ENCODE measurements around the gene CNPY2. TPM values are rescaled to one million over a fixed set of nuclear protein-coding genes. Genes with fewer than 3 reads are reported as not detected.

CNPY2 gene
- total RNA-seq, 2 donors from 2014 or later = 183 to 198 TPM

DNA sequence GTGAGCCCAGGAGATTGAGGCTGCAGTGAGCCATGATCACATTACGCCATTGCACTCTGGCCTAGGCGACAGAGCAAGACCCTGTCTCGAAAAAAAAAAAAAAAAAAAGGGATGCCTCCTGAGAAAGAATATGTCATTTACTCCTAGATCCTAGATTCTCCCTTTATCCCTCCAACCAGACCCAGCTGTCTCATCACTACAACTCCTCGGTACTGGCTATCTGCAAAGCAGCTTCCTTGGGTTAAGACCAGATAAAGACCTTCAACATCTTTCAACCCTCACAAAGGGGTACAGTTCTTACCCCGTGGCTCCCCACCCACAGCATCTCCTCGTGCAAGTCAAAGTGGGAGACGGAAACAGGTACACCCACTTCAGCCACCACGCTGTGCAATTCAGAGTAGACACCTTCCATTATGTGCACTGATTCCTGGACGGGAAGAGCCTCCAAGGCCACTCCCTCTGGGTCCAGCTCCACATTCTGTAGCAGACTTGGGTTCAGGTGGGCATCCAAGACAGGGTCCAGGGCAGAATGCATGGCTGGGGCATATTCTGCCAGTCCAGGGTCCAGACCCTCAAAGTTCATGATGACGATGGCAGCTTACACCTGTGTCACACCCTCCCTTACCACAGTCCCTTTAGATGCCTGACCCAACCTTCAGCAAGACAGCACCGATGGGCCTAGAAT lies 16.9 kb upstream of the CNPY2 start:
- peak overlapping the region; percentile 91 for H3K4me3 ChIP-seq (ENCODE audit: low read length)
- H3K4me1 ChIP-seq (ENCODE audit: control insufficient read depth, insufficient read depth, low read length) = no peaks in the 10 kb centered on the region
- H3K4me3 Mint-ChIP-seq = peak overlapping the region; percentile 82
- H3K27ac Mint-ChIP-seq = peak overlapping the region; percentile 99
- H3K36me3 Mint-ChIP-seq (ENCODE audit: low read depth) = peaks cover 3% of the 10 kb centered on the region
- peaks cover 11% of the 10 kb centered on the region for H3K4me1 Mint-ChIP-seq
- H3K9me3 ChIP-seq (ENCODE audit: control insufficient read depth, low read length) = no peaks in the 10 kb centered on the region
- TF ChIP-seq CTCF (conservative IDR thresholded peaks at IDR 0.05) = no peak
- H3K36me3 ChIP-seq (ENCODE audit: control insufficient read depth, insufficient read depth, low read length) = no peaks in the 10 kb centered on the region
- H3K9ac ChIP-seq (ENCODE audit: extremely low read depth, low read length, poor library complexity, severe bottlenecking) = no peak overlapping the region
- H3K27me3 ChIP-seq (ENCODE audit: control insufficient read depth, insufficient read depth, low read length, poor library complexity, severe bottlenecking) = no peaks in the 10 kb centered on the region
- no peak overlapping the region for H3K27ac ChIP-seq (ENCODE audit: low read depth, low read length)
- H3K9me3 Mint-ChIP-seq = no peaks in the 10 kb centered on the region
- no peaks in the 10 kb centered on the region for H3K27me3 Mint-ChIP-seq (ENCODE audit: insufficient read depth)
- DNase-seq = no peak
- WGBS, 2 experiments (ENCODE audit: insufficient coverage in 1 of 2, insufficient read length in 1 of 2) = 90 to 97% methylated on average over 7 to 10 of the region's 11 CpGs

DNA sequence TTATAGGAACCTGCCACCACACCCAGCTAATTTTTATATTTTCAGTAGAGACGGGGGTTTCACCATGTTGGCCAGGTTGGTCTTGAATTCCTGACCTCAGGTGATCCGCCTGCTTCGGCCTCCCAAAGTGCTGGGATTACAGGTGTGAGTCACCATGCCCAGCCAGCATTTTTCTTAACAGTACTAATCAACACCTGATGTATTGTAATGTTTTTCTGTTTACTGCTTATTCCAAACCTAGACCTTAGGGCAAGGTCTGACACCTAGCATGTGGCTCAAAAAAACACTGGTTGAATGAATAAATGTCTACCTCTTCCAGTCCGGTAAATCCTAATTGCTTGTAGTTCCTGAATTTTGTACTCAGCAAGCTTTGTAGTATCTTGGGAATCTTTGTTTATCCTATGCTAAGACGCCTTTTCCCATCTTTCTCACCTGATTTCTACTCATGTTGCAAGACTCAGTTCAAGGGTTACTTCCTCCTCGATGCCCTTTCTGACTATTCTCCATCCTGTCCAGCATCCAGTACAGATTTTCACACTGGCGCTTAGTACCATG lies 15.2 kb upstream of the CNPY2 start:
- no peaks in the 10 kb centered on the region for H3K9me3 Mint-ChIP-seq
- no peak for DNase-seq
- Histone ChIP-seq H3K27ac (ENCODE audit: low read depth, low read length) (no peak overlapping the region), H3K4me1 (ENCODE audit: control insufficient read depth, insufficient read depth, low read length) (no peaks in the 10 kb centered on the region), H3K9ac (ENCODE audit: extremely low read depth, low read length, poor library complexity, severe bottlenecking) (no peak overlapping the region), H3K36me3 (ENCODE audit: control insufficient read depth, insufficient read depth, low read length) (no peaks in the 10 kb centered on the region), H3K9me3 (ENCODE audit: control insufficient read depth, low read length) (no peaks in the 10 kb centered on the region), H3K4me3 (ENCODE audit: low read length) (no peak overlapping the region), H3K27me3 (ENCODE audit: control insufficient read depth, insufficient read depth, low read length, poor library complexity, severe bottlenecking) (no peaks in the 10 kb centered on the region)
- 96 to 99% methylated on average over 2 to 7 of the region's 7 CpGs for WGBS, 2 experiments (ENCODE audit: insufficient coverage in 1 of 2, insufficient read length in 1 of 2)
- no peak overlapping the region for H3K4me3 Mint-ChIP-seq
- H3K4me1 Mint-ChIP-seq = peaks cover 12% of the 10 kb centered on the region
- TF ChIP-seq CTCF (conservative IDR thresholded peaks at IDR 0.05) = no peak
- no peaks in the 10 kb centered on the region for H3K27me3 Mint-ChIP-seq (ENCODE audit: insufficient read depth)
- no peak overlapping the region for H3K27ac Mint-ChIP-seq
- H3K36me3 Mint-ChIP-seq (ENCODE audit: low read depth) = peaks cover 13% of the 10 kb centered on the region

- no peaks in the 10 kb centered on the region for H3K9me3 Mint-ChIP-seq
- no peak overlapping the region for H3K27ac Mint-ChIP-seq
- peaks cover 38% of the 10 kb centered on the region for H3K36me3 Mint-ChIP-seq (ENCODE audit: low read depth)
- H3K27ac ChIP-seq (ENCODE audit: low read depth, low read length) = no peak overlapping the region
- H3K36me3 ChIP-seq (ENCODE audit: control insufficient read depth, insufficient read depth, low read length) = peaks cover 15% of the 10 kb centered on the region
- H3K4me3 ChIP-seq (ENCODE audit: low read length) = no peak overlapping the region
- H3K4me1 Mint-ChIP-seq = peaks cover 3% of the 10 kb centered on the region
- no peaks in the 10 kb centered on the region for H3K9me3 ChIP-seq (ENCODE audit: control insufficient read depth, low read length)
- no peaks in the 10 kb centered on the region for H3K27me3 Mint-ChIP-seq (ENCODE audit: insufficient read depth)
- DNase-seq = no peak
- 93 to 98% methylated on average over 5 to 6 of the region's 6 CpGs for WGBS, 2 experiments (ENCODE audit: insufficient coverage in 1 of 2, insufficient read length in 1 of 2)
- no peak overlapping the region for H3K4me3 Mint-ChIP-seq
- H3K27me3 ChIP-seq (ENCODE audit: control insufficient read depth, insufficient read depth, low read length, poor library complexity, severe bottlenecking) = no peaks in the 10 kb centered on the region
- H3K4me1 ChIP-seq (ENCODE audit: control insufficient read depth, insufficient read depth, low read length) = no peaks in the 10 kb centered on the region
- H3K9ac ChIP-seq (ENCODE audit: extremely low read depth, low read length, poor library complexity, severe bottlenecking) = no peak overlapping the region
- no peak for TF ChIP-seq CTCF (conservative IDR thresholded peaks at IDR 0.05)
These were observed 10.7 kb upstream of the CNPY2 start for GRCh38 chr12:56326533-56326932.
